Ishikawa (cell line): ENCODE data around the gene NAPB.

Source experiments
- CEBPB ChIP-seq: IDR thresholded peaks from 2 replicates; pipeline ENCODE4 v1.6.1; 2012
- CREB1 ChIP-seq: IDR thresholded peaks from 2 replicates; pipeline ENCODE4 v1.6.1; 2012; ENCODE audit warnings: low read depth
- EGR1 ChIP-seq: IDR thresholded peaks from 2 replicates; pipeline ENCODE4 v1.6.1; 2012
- EP300 ChIP-seq: IDR thresholded peaks from 2 replicates; pipeline ENCODE4 v1.6.1; 2012; ENCODE audit warnings: borderline replicate concordance
- FOXM1 ChIP-seq: IDR thresholded peaks from 2 replicates; pipeline ENCODE4 v1.6.1; 2012; ENCODE audit warnings: low read depth, borderline replicate concordance
- MAX ChIP-seq: IDR thresholded peaks from 2 replicates; pipeline ENCODE4 v1.6.1; 2012
- NFIC ChIP-seq: IDR thresholded peaks from 2 replicates; pipeline ENCODE4 v1.6.1; 2012
- RAD21 ChIP-seq: IDR thresholded peaks from 2 replicates; pipeline ENCODE4 v1.6.1; 2012; ENCODE audit warnings: low read depth
- TAF1 ChIP-seq: IDR thresholded peaks from 2 replicates; pipeline ENCODE4 v1.6.1; 2012; ENCODE audit warnings: low read depth, mild to moderate bottlenecking
- TCF12 ChIP-seq: IDR thresholded peaks from 2 replicates; pipeline ENCODE4 v1.6.1; 2012; ENCODE audit warnings: low read depth
- TEAD4 ChIP-seq: IDR thresholded peaks from 2 replicates; pipeline ENCODE4 v1.6.1; 2012
- USF1 ChIP-seq: IDR thresholded peaks from 2 replicates; pipeline ENCODE4 v1.6.1; 2012
- YY1 ChIP-seq: IDR thresholded peaks from 2 replicates; pipeline ENCODE4 v1.6.1; 2012; ENCODE audit warnings: low read depth
- ZBTB7A ChIP-seq: IDR thresholded peaks from 2 replicates; pipeline ENCODE4 v1.6.1; 2012; ENCODE audit warnings: low read depth
- TF ChIP-seq, protein P1 (sequence below): IDR thresholded peaks from 2 replicates; pipeline ENCODE4 v1.6.1; 2012; ENCODE audit warnings: low read depth, mild to moderate bottlenecking

Gene NAPB

DNA sequence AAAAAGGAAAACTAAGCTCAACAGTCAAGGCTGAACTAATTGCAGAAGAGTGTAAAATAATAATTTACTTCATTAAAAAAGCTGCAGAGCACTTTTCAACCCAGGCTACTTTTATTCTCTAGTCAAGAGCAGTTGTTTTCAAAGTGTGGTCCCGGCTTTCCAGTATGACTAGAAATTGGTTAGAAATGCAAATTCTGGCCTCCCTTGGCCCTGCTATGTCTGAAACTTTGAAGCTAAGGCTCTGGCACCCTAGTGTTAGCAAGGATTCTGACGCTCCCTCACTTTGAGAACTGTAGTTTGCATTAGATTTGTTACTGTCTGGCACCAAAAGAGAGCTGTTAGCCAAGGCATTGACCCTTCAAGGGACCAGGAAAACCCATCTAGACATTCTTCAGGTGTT, 80.2 kb downstream of the NAPB start:
- TF ChIP-seq CREB1 (no peak), USF1 (no peak), RAD21 (no peak), MAX (no peak), TCF12 (no peak), EP300 (no peak), TAF1 (no peak), YY1 (no peak), FOXM1 (no peak), EGR1 (no peak)

GRCh38 chr20:23340524-23340923, 80.8 kb downstream of the NAPB start:
- TF ChIP-seq RAD21 (peak; percentile 59), EP300 (no peak)

GRCh38 chr20:23339986-23340385, 81.3 kb downstream of the NAPB start:
- no peak for TF ChIP-seq RAD21
- TF ChIP-seq NFIC, result no peak
- no peak for TF ChIP-seq USF1
- TF ChIP-seq TAF1, result no peak
- no peak for TF ChIP-seq MAX
- no peak for TF ChIP-seq CEBPB
- no peak for TF ChIP-seq CREB1
- TF ChIP-seq EGR1, result no peak
- TF ChIP-seq FOXM1, result no peak
- no peak for TF ChIP-seq EP300
- no peak for TF ChIP-seq ZBTB7A
- TF ChIP-seq YY1, result no peak
- no peak for TF ChIP-seq TEAD4
- TF ChIP-seq, protein P1, sequence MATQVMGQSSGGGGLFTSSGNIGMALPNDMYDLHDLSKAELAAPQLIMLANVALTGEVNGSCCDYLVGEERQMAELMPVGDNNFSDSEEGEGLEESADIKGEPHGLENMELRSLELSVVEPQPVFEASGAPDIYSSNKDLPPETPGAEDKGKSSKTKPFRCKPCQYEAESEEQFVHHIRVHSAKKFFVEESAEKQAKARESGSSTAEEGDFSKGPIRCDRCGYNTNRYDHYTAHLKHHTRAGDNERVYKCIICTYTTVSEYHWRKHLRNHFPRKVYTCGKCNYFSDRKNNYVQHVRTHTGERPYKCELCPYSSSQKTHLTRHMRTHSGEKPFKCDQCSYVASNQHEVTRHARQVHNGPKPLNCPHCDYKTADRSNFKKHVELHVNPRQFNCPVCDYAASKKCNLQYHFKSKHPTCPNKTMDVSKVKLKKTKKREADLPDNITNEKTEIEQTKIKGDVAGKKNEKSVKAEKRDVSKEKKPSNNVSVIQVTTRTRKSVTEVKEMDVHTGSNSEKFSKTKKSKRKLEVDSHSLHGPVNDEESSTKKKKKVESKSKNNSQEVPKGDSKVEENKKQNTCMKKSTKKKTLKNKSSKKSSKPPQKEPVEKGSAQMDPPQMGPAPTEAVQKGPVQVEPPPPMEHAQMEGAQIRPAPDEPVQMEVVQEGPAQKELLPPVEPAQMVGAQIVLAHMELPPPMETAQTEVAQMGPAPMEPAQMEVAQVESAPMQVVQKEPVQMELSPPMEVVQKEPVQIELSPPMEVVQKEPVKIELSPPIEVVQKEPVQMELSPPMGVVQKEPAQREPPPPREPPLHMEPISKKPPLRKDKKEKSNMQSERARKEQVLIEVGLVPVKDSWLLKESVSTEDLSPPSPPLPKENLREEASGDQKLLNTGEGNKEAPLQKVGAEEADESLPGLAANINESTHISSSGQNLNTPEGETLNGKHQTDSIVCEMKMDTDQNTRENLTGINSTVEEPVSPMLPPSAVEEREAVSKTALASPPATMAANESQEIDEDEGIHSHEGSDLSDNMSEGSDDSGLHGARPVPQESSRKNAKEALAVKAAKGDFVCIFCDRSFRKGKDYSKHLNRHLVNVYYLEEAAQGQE, result no peak
- TF ChIP-seq TCF12, result no peak

- TF ChIP-seq TAF1, result no peak
- no peak for TF ChIP-seq CEBPB
- no peak for TF ChIP-seq YY1
- TF ChIP-seq USF1, result no peak
- TF ChIP-seq EP300, result no peak
- TF ChIP-seq NFIC, result no peak
- no peak for TF ChIP-seq TCF12
- TF ChIP-seq TEAD4, result no peak
- no peak for TF ChIP-seq ZBTB7A
- no peak for TF ChIP-seq FOXM1
- TF ChIP-seq, protein P1, result no peak
- no peak for TF ChIP-seq CREB1
- TF ChIP-seq RAD21, result no peak
- TF ChIP-seq MAX, result no peak
- no peak for TF ChIP-seq EGR1
Observed at GRCh38 chr20:23337312-23337711, 84.0 kb downstream of the NAPB start.

DNA sequence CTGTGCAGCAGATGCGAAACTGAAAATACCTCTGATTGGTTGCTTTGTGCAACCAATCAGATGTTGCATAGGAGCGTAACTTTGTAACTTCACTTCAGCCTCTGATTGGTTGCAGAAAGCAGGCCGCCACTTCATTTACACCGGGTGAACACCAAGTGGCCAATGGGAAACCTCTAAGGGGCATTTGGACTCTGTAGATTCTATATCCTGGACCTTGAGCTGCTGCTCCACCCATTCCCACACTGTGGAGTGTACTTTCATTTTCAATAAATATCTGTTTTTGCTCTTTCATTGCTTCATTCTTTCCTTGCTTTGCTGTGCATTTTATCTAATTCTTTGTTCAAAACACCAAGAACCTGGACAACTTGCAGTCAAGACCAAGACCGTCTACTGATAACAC, 84.8 kb downstream of the NAPB start:
- TF ChIP-seq NFIC, result no peak
- no peak for TF ChIP-seq EP300
- no peak for TF ChIP-seq RAD21
- no peak for TF ChIP-seq ZBTB7A
- TF ChIP-seq TAF1, result no peak
- TF ChIP-seq CREB1, result no peak
- TF ChIP-seq TEAD4, result no peak
- no peak for TF ChIP-seq FOXM1

GRCh38 chr20:23335521-23335920, 85.8 kb downstream of the NAPB start:
- TF ChIP-seq NFIC, result no peak
- TF ChIP-seq EP300, result no peak
